Uterus (tissue), 2 donors: ENCODE data around the gene ST8SIA6.

ENCODE experiments used
- CTCF ChIP-seq, 4 experiments: fragments of 200-600 bp in 2 of 4; fragments of 450-650 bp in 2 of 4; sonication (generic) in 2 of 4; IDR thresholded peaks; one replicate each; pipeline ENCODE4 v1.5.1; 2016 to 2019; ENCODE audit warnings: antibody characterized with exemption in 4 of 4, mild to moderate bottlenecking in 2 of 4, moderate library complexity in 1 of 4
- POLR2A ChIP-seq, 2 donors: fragments of 450-650 bp; IDR thresholded peaks; one replicate each; pipeline ENCODE4 v1.6.1; 2016; ENCODE audit warnings: antibody characterized with exemption in 2 of 2, mild to moderate bottlenecking in 1 of 2, moderate library complexity in 1 of 2

GRCh38 chr10:17472481-17473227, 18.3 kb upstream of the ST8SIA6 start:
- TF ChIP-seq CTCF (IDR thresholded peaks at IDR 0.05) (no peak), POLR2A (IDR thresholded peaks at IDR 0.05) (no peak)
